ENCODE data around the gene SH3GL1. TPM values are rescaled to one million over a fixed set of nuclear protein-coding genes. Genes with fewer than 3 reads are reported as not detected.

SH3GL1 gene
- total and polyA plus RNA-seq, 4 donors: 14.3 to 105 (median 73.9) TPM

- Histone ChIP-seq H3K9me3 (ENCODE audit: control insufficient read depth, insufficient read depth, low read length) (no peaks in the 10 kb centered on the region), H3K4me1 (ENCODE audit: control insufficient read depth, insufficient read depth, low read length) (peaks cover 29% of the 10 kb centered on the region), H3K27me3 (ENCODE audit: control insufficient read depth, insufficient read depth, low read length) (peaks cover 6% of the 10 kb centered on the region), H3K4me3 (ENCODE audit: low read depth, low read length) (peak overlapping the region; percentile 23), H3K27ac (ENCODE audit: low read depth, low read length) (no peak overlapping the region), H3K36me3 (ENCODE audit: control insufficient read depth, insufficient read depth, low read length) (peaks cover 23% of the 10 kb centered on the region)
- WGBS (ENCODE audit: insufficient coverage): 2% methylated on average over 31 of the region's 33 CpGs
- DNase-seq (ENCODE audit: low read depth in 4 of 6, low spot score in 6 of 6): no peak
These were observed 73.5 kb downstream of the SH3GL1 start for GRCh38 chr19:4326837-4327251.

DNA sequence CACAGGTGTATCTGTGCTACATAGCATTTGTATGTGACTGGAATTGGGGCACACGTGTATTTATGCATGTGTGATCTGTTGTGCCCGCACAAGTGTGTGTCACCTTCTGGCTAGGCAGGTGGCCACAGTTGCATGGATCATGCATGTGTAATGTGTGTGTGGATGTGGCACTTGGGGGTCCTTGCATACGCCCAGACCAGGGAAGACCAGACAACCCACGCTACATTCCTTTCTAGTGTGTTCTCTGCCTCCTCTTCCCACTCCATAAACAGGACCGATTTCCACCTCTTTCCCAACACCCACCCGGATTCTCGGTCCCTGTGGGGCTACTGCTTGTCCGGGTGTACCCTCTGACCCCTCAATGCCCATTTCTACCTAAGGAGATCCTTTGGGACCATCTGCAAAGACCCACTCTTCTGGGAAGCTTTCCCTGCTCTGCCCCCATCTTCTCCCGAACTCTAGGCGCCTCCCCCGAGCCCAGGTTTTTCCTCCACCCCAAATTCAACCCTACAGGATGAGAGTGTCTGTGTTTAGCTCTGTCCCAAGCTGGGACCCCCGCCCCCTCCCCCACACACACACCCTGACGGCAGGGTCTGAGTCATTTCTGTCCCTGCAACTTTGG lies 74.0 kb downstream of the SH3GL1 start:
- no peak for DNase-seq (ENCODE audit: low read depth in 4 of 6, low spot score in 6 of 6)
- peaks cover 6% of the 10 kb centered on the region for H3K27me3 ChIP-seq (ENCODE audit: control insufficient read depth, insufficient read depth, low read length)
- peaks cover 25% of the 10 kb centered on the region for H3K36me3 ChIP-seq (ENCODE audit: control insufficient read depth, insufficient read depth, low read length)
- no peak overlapping the region for H3K27ac ChIP-seq (ENCODE audit: low read depth, low read length)
- WGBS (ENCODE audit: insufficient coverage): 41% methylated on average over 13 of the region's 13 CpGs
- H3K9me3 ChIP-seq (ENCODE audit: control insufficient read depth, insufficient read depth, low read length): no peaks in the 10 kb centered on the region
- peaks cover 29% of the 10 kb centered on the region for H3K4me1 ChIP-seq (ENCODE audit: control insufficient read depth, insufficient read depth, low read length)
- H3K4me3 ChIP-seq (ENCODE audit: low read depth, low read length): no peak overlapping the region

- no peak for DNase-seq (ENCODE audit: low read depth in 4 of 6, low spot score in 6 of 6)
- peaks cover 6% of the 10 kb centered on the region for H3K27me3 ChIP-seq (ENCODE audit: control insufficient read depth, insufficient read depth, low read length)
- no peak overlapping the region for H3K4me3 ChIP-seq (ENCODE audit: low read depth, low read length)
- peaks cover 26% of the 10 kb centered on the region for H3K4me1 ChIP-seq (ENCODE audit: control insufficient read depth, insufficient read depth, low read length)
- WGBS (ENCODE audit: insufficient coverage): 97% methylated on average over 5 of the region's 12 CpGs
- peaks cover 34% of the 10 kb centered on the region for H3K36me3 ChIP-seq (ENCODE audit: control insufficient read depth, insufficient read depth, low read length)
- no peak overlapping the region for H3K27ac ChIP-seq (ENCODE audit: low read depth, low read length)
- H3K9me3 ChIP-seq (ENCODE audit: control insufficient read depth, insufficient read depth, low read length): peaks cover 1% of the 10 kb centered on the region
These were observed 76.1 kb downstream of the SH3GL1 start for GRCh38 chr19:4324228-4324627.

DNA sequence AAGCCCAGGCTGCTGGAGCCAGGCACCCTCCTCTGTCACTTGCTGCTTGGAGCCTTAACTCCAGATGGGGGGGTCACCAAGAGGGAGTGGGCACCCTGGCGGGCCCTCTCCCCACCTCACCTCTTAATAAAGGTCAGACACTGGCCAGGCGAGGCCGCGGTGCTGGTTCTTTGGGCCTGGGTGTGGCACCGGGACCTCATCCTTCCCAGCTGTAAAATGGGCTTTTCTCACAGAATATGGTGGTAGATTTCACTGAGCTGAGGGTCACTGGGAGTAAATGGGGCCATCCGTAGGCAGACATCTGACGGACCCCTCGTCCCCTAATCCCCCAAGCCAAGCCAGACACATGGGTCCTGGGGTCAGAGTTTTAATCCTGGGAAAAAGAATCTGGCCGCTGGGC lies 76.7 kb downstream of the SH3GL1 start:
- Histone ChIP-seq H3K36me3 (ENCODE audit: control insufficient read depth, insufficient read depth, low read length) (peaks cover 39% of the 10 kb centered on the region), H3K27me3 (ENCODE audit: control insufficient read depth, insufficient read depth, low read length) (peaks cover 6% of the 10 kb centered on the region), H3K4me3 (ENCODE audit: low read depth, low read length) (no peak overlapping the region), H3K27ac (ENCODE audit: low read depth, low read length) (no peak overlapping the region), H3K9me3 (ENCODE audit: control insufficient read depth, insufficient read depth, low read length) (peaks cover 1% of the 10 kb centered on the region), H3K4me1 (ENCODE audit: control insufficient read depth, insufficient read depth, low read length) (peaks cover 20% of the 10 kb centered on the region)
- 95% methylated on average over 8 of the region's 9 CpGs for WGBS (ENCODE audit: insufficient coverage)
- no peak for DNase-seq (ENCODE audit: low read depth in 4 of 6, low spot score in 6 of 6)

DNA sequence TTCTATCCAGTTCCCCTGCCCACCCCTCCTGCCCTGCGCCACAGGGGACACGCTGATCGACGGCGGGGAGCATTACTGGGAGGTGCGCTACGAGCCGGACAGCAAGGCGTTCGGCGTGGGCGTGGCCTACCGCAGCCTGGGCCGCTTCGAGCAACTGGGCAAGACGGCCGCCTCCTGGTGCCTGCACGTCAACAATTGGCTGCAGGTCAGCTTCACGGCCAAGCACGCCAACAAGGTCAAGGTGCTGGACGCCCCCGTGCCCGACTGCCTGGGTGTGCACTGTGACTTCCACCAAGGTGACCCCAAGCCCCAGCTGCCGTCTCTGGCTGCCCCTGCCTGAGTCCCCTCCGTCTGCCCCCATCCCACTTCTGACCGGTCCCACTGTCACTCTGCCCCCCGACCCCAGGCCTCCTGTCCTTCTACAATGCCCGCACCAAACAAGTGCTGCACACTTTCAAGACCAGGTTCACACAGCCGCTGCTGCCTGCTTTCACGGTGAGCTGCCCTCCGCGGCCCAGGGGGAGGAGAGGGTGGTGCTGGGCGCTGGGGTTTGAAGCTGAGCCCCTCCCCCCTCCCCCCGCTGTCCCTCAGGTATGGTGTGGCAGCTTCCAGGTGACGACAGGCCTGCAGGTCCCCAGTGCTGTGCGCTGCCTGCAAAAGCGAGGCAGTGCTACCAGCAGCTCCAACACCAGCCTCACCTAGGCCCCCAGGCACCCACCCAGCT lies 77.2 kb downstream of the SH3GL1 start:
- peaks cover 1% of the 10 kb centered on the region for H3K9me3 ChIP-seq (ENCODE audit: control insufficient read depth, insufficient read depth, low read length)
- DNase-seq (ENCODE audit: low read depth in 4 of 6, low spot score in 6 of 6): no peak
- peaks cover 17% of the 10 kb centered on the region for H3K4me1 ChIP-seq (ENCODE audit: control insufficient read depth, insufficient read depth, low read length)
- peaks cover 45% of the 10 kb centered on the region for H3K36me3 ChIP-seq (ENCODE audit: control insufficient read depth, insufficient read depth, low read length)
- H3K27me3 ChIP-seq (ENCODE audit: control insufficient read depth, insufficient read depth, low read length): peaks cover 6% of the 10 kb centered on the region
- H3K27ac ChIP-seq (ENCODE audit: low read depth, low read length): no peak overlapping the region
- H3K4me3 ChIP-seq (ENCODE audit: low read depth, low read length): no peak overlapping the region
- WGBS (ENCODE audit: insufficient coverage): 87% methylated on average over 27 of the region's 37 CpGs

DNA sequence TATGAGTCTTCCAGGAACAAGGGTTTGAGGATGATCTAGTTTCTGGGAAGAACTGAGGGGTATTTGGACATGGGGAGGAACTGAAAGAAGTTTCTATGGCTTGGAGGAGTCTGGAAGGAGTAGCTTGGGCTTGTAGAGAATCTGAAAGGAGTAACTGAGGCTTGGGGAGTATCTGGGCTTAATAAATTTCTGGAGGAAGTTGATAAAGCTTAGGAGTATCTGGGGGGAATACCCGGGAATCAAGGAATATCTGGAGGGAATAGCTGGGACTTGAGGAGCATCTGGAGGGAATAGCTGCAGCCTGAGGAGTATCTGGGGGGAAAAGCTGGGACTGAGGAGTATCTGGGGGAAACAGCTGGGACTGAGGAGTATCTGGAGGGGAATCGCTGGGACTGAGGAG lies 79.9 kb downstream of the SH3GL1 start:
- peaks cover 1% of the 10 kb centered on the region for H3K9me3 ChIP-seq (ENCODE audit: control insufficient read depth, insufficient read depth, low read length)
- no peak overlapping the region for H3K27ac ChIP-seq (ENCODE audit: low read depth, low read length)
- H3K27me3 ChIP-seq (ENCODE audit: control insufficient read depth, insufficient read depth, low read length): no peaks in the 10 kb centered on the region
- DNase-seq (ENCODE audit: low read depth in 4 of 6, low spot score in 6 of 6): no peak
- H3K4me3 ChIP-seq (ENCODE audit: low read depth, low read length): no peak overlapping the region
- H3K36me3 ChIP-seq (ENCODE audit: control insufficient read depth, insufficient read depth, low read length): peaks cover 68% of the 10 kb centered on the region
- H3K4me1 ChIP-seq (ENCODE audit: control insufficient read depth, insufficient read depth, low read length): no peaks in the 10 kb centered on the region
- WGBS (ENCODE audit: insufficient coverage): 100% methylated on average over 2 of the region's 2 CpGs

- Histone ChIP-seq H3K27ac (ENCODE audit: low read depth, low read length) (no peak overlapping the region), H3K9me3 (ENCODE audit: control insufficient read depth, insufficient read depth, low read length) (peaks cover 1% of the 10 kb centered on the region), H3K27me3 (ENCODE audit: control insufficient read depth, insufficient read depth, low read length) (no peaks in the 10 kb centered on the region), H3K36me3 (ENCODE audit: control insufficient read depth, insufficient read depth, low read length) (peaks cover 66% of the 10 kb centered on the region), H3K4me3 (ENCODE audit: low read depth, low read length) (no peak overlapping the region), H3K4me1 (ENCODE audit: control insufficient read depth, insufficient read depth, low read length) (no peaks in the 10 kb centered on the region)
- no peak for DNase-seq (ENCODE audit: low read depth in 4 of 6, low spot score in 6 of 6)
- 95% methylated on average over 2 of the region's 2 CpGs for WGBS (ENCODE audit: insufficient coverage)
These were observed 81.2 kb downstream of the SH3GL1 start for GRCh38 chr19:4319067-4319718.

DNA sequence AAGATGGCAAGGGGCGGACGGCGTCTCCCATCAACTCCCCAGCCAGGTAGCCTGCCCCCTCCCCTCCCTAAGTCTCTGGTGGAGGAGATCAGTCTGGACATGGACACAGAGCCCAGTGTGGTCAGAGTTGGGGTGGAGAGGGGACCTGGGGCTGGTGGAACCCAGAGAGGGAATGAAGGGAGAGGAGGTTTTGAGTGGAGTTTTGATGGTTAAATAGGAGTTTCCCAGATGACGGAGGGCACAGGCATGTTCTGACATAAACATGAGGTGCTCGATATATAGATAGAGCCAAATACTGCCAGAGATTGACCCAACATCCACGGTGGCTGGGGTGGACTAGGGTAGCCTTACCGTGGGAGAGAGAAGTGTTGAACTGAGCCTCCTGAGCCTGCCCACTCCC lies 81.9 kb downstream of the SH3GL1 start:
- no peak for DNase-seq (ENCODE audit: low read depth in 4 of 6, low spot score in 6 of 6)

DNA sequence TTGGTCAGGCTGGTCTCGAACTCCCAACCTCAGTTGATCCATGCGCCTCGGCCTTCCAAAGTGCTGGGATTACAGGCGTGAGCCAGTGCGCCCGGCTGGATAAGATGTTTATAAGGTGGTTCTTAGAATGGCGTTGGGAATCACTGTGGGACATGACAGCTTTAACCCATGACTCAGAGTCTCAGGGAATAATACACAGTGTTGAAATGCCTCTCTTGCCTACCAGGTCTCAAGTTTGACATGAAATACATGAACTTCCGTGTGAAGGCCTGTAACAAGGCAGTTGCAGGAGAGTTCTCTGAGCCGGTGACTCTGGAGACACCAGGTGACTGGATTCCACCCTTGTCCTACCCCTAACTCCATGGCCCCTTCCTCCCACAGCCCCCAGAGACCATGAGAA lies 83.4 kb downstream of the SH3GL1 start:
- no peak for DNase-seq (ENCODE audit: low read depth in 4 of 6, low spot score in 6 of 6)
- no peak overlapping the region for H3K4me3 ChIP-seq (ENCODE audit: low read depth, low read length)
- 84% methylated on average over 7 of the region's 9 CpGs for WGBS (ENCODE audit: insufficient coverage)
- H3K27ac ChIP-seq (ENCODE audit: low read depth, low read length): no peak overlapping the region
- peaks cover 1% of the 10 kb centered on the region for H3K9me3 ChIP-seq (ENCODE audit: control insufficient read depth, insufficient read depth, low read length)
- H3K4me1 ChIP-seq (ENCODE audit: control insufficient read depth, insufficient read depth, low read length): no peaks in the 10 kb centered on the region
- H3K36me3 ChIP-seq (ENCODE audit: control insufficient read depth, insufficient read depth, low read length): peaks cover 67% of the 10 kb centered on the region
- H3K27me3 ChIP-seq (ENCODE audit: control insufficient read depth, insufficient read depth, low read length): no peaks in the 10 kb centered on the region

More for the DNA sequence above, 81.9 kb downstream of the SH3GL1 start:
- Histone ChIP-seq H3K27ac (ENCODE audit: low read depth, low read length) (no peak overlapping the region), H3K4me3 (ENCODE audit: low read depth, low read length) (no peak overlapping the region), H3K27me3 (ENCODE audit: control insufficient read depth, insufficient read depth, low read length) (no peaks in the 10 kb centered on the region), H3K4me1 (ENCODE audit: control insufficient read depth, insufficient read depth, low read length) (no peaks in the 10 kb centered on the region), H3K9me3 (ENCODE audit: control insufficient read depth, insufficient read depth, low read length) (peaks cover 1% of the 10 kb centered on the region), H3K36me3 (ENCODE audit: control insufficient read depth, insufficient read depth, low read length) (peaks cover 63% of the 10 kb centered on the region)
- 97% methylated on average over 3 of the region's 7 CpGs for WGBS (ENCODE audit: insufficient coverage)

All from spinal cord (tissue), 10 donors.